Glomerular visceral epithelial cell (primary cell): ENCODE measurements around the gene DENND1A.
"Not testable (repeated sequence)": the region's sequence is repeated elsewhere in the genome, so short reads cannot be mapped to it uniquely, and the experiment has no call there.

Experiments used
- DNase-seq: peaks from one replicate; pipeline ENCODE4 v3.0.0-alpha.2; 2016; ENCODE audit errors: extremely low spot score

The DENND1A gene

GRCh38 chr9:123923377-123923776 is 6.5 kb downstream of the DENND1A start:
- DNase-seq, result no peak

- no peak for DNase-seq
Measured at GRCh38 chr9:123922911-123923310, 7.0 kb downstream of the DENND1A start.

- no peak for DNase-seq
Measured at GRCh38 chr9:123922431-123922830, 7.5 kb downstream of the DENND1A start.

- no peak for DNase-seq
Measured at GRCh38 chr9:123914517-123915196, 15.3 kb downstream of the DENND1A start.

GRCh38 chr9:123912167-123912897 is 17.6 kb downstream of the DENND1A start:
- DNase-seq, result no peak

- DNase-seq, result no peak
Measured at GRCh38 chr9:123911024-123911423, 18.9 kb downstream of the DENND1A start.

- DNase-seq, result not testable (repeated sequence)
Measured at GRCh38 chr9:123909192-123909591, 20.7 kb downstream of the DENND1A start.

GRCh38 chr9:123903550-123903949 is 26.4 kb downstream of the DENND1A start:
- DNase-seq, result not testable (repeated sequence)

GRCh38 chr9:123894822-123895221 is 35.1 kb downstream of the DENND1A start:
- DNase-seq, result no peak

GRCh38 chr9:123893831-123894460 is 36.0 kb downstream of the DENND1A start:
- no peak for DNase-seq

- no peak for DNase-seq
Measured at GRCh38 chr9:123893115-123893514, 36.8 kb downstream of the DENND1A start.

- no peak for DNase-seq
Measured at GRCh38 chr9:123887837-123888236, 42.1 kb downstream of the DENND1A start.

GRCh38 chr9:123885834-123886233 is 44.1 kb downstream of the DENND1A start:
- DNase-seq, result not testable (repeated sequence)

- DNase-seq, result no peak
Measured at GRCh38 chr9:123883634-123884033, 46.3 kb downstream of the DENND1A start.

GRCh38 chr9:123881604-123882003 is 48.3 kb downstream of the DENND1A start:
- no peak for DNase-seq

GRCh38 chr9:123880420-123880819 is 49.5 kb downstream of the DENND1A start:
- no peak for DNase-seq

- no peak for DNase-seq
Measured at GRCh38 chr9:123876750-123877149, 53.2 kb downstream of the DENND1A start.

GRCh38 chr9:123872710-123873109 is 57.2 kb downstream of the DENND1A start:
- DNase-seq, result no peak

GRCh38 chr9:123871781-123872180 is 58.1 kb downstream of the DENND1A start:
- no peak for DNase-seq

GRCh38 chr9:123868002-123868401 is 61.9 kb downstream of the DENND1A start:
- DNase-seq, result no peak

- DNase-seq, result no peak
Measured at GRCh38 chr9:123867034-123867433, 62.9 kb downstream of the DENND1A start.

- no peak for DNase-seq
Measured at GRCh38 chr9:123866497-123866896, 63.4 kb downstream of the DENND1A start.
